ENCODE measurements around the gene DYNC1I2. TPM values are rescaled to one million over a fixed set of nuclear protein-coding genes. Genes with fewer than 3 reads are reported as not detected.

Gene DYNC1I2
- polyA plus RNA-seq, 1 of the 3 experiments (the other 2 are of a cell fraction) = 99.7 TPM

DNA sequence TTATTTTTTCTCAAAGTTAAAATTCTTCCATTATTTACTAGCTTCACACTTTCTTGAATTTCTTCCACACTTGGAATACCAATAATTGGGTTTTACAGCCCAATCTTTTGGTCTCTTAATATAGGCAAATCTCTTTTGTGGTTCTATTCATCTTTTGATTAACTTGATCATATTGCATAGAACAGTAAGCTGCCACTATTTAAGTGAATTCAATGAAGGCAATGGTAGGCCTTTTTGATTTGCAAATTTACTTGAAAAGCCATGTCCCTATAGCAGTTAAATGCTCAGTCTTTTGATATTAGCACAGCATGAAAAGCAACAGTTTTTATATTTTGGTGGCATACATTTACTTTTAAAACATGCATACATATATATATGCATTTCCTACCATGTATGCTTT, 20.2 kb upstream of the DYNC1I2 start:
- Histone ChIP-seq H3K4me1 (ENCODE audit: control insufficient read depth in 1 of 2, insufficient read depth in 2 of 2, low read depth in 1 of 2, low read length in 1 of 2) (no peaks in the 10 kb centered on the region; a peak in 1 of 4 replicates), H3F3A (replicated peaks; ENCODE audit: insufficient read depth) (peaks cover 7% of the 10 kb centered on the region), H3K4me2 (no peak overlapping the region), H3K36me3 (replicated peaks in 1 of 2; ENCODE audit: control insufficient read depth in 1 of 2, insufficient read depth in 2 of 2, low read length in 1 of 2) (no peaks in the 10 kb centered on the region), H3K27me3 (ENCODE audit: insufficient read depth) (no peaks in the 10 kb centered on the region; the same call in 1 of the 2 replicates), H3K9me2 (no peaks in the 10 kb centered on the region), H3K79me2 (ENCODE audit: insufficient read depth) (no peaks in the 10 kb centered on the region), H2AFZ (ENCODE audit: low read depth) (no peak overlapping the region), H3K9ac (no peak overlapping the region), H3K4me3 (ENCODE audit: low read depth in 2 of 2, low read length in 1 of 2) (no peak overlapping the region), H3K9me3 (no peaks in the 10 kb centered on the region; the same call in 1 of the 2 replicates), H4K20me1 (ENCODE audit: insufficient read depth) (no peaks in the 10 kb centered on the region), H3K27ac (ENCODE audit: low read depth in 2 of 2, low read length in 1 of 2) (no peak overlapping the region)
- CTCF ChIA-PET = interaction anchor here (1.3 kb wide), 1 partner anchor 8 kb away, joined by 3 read pairs; no protein-coding TSS in a partner anchor
- TF ChIP-seq, protein P1, sequence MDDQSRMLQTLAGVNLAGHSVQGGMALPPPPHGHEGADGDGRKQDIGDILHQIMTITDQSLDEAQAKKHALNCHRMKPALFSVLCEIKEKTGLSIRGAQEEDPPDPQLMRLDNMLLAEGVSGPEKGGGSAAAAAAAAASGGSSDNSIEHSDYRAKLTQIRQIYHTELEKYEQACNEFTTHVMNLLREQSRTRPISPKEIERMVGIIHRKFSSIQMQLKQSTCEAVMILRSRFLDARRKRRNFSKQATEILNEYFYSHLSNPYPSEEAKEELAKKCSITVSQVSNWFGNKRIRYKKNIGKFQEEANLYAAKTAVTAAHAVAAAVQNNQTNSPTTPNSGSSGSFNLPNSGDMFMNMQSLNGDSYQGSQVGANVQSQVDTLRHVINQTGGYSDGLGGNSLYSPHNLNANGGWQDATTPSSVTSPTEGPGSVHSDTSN (IDR thresholded peaks at IDR 0.05) = no peak
- TF ChIP-seq, protein P2, sequence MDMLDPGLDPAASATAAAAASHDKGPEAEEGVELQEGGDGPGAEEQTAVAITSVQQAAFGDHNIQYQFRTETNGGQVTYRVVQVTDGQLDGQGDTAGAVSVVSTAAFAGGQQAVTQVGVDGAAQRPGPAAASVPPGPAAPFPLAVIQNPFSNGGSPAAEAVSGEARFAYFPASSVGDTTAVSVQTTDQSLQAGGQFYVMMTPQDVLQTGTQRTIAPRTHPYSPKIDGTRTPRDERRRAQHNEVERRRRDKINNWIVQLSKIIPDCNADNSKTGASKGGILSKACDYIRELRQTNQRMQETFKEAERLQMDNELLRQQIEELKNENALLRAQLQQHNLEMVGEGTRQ (IDR thresholded peaks at IDR 0.05; ENCODE audit: borderline replicate concordance, low read depth, low read length) = no peak
- TF ChIP-seq EZH2phosphoT487 (IDR thresholded peaks at IDR 0.05; ENCODE audit: borderline replicate concordance, low read depth) = no peak
- no peak for DNase-seq
- POLR2A ChIA-PET = no interaction called here

DNA sequence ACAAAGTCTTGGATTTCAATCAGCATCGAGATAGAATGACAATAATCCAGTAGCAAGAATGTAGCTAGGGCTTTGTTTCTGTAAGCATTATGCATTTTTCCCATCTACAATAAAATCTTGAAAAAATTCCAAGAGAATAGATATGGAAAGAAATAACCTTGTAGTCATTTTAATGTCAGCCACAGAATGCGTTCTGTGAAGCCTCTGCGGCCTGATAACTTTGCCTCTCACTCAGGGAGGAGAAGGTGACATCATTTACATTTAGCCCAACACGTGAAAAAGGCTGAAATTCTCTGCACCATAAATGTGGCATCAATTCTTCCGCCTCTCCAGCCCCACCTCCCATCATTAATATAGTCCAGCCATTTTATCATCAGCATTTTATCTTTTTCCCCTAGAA, 19.1 kb upstream of the DYNC1I2 start:
- no peak for DNase-seq
- no peaks in the 10 kb centered on the region; a peak in 1 of 4 replicates for H3K4me1 ChIP-seq (ENCODE audit: control insufficient read depth in 1 of 2, insufficient read depth in 2 of 2, low read depth in 1 of 2, low read length in 1 of 2)
- H3K27ac ChIP-seq (ENCODE audit: low read depth in 2 of 2, low read length in 1 of 2) = no peak overlapping the region
- H3K79me2 ChIP-seq (ENCODE audit: insufficient read depth) = no peaks in the 10 kb centered on the region
- H3K9ac ChIP-seq = no peak overlapping the region
- no peaks in the 10 kb centered on the region for H3K36me3 ChIP-seq (replicated peaks in 1 of 2; ENCODE audit: control insufficient read depth in 1 of 2, insufficient read depth in 2 of 2, low read length in 1 of 2)
- TF ChIP-seq NRF1 (IDR thresholded peaks at IDR 0.05; ENCODE audit: low read depth, low read length) = no peak
- TF ChIP-seq FOSL2 (IDR thresholded peaks at IDR 0.05; ENCODE audit: borderline replicate concordance, low read depth) = no peak
- TF ChIP-seq TAF1 (IDR thresholded peaks at IDR 0.05; ENCODE audit: borderline replicate concordance, low read depth, low read length) = no peak
- WGBS (ENCODE audit: low lambda C conversion rate) = 79% methylated on average over 5 of the region's 5 CpGs
- ChIA-PET CTCF (interaction anchor here (1.3 kb wide), 1 partner anchor 9 kb away, joined by 3 read pairs; no protein-coding TSS in a partner anchor), POLR2A (no interaction called here)
- no peak overlapping the region for H3K4me3 ChIP-seq (ENCODE audit: low read depth in 2 of 2, low read length in 1 of 2)
- no peak overlapping the region for H2AFZ ChIP-seq (ENCODE audit: low read depth)
- no peak overlapping the region for H3K4me2 ChIP-seq
- H4K20me1 ChIP-seq (ENCODE audit: insufficient read depth) = no peaks in the 10 kb centered on the region
- peaks cover 7% of the 10 kb centered on the region for H3F3A ChIP-seq (replicated peaks; ENCODE audit: insufficient read depth)
- H3K27me3 ChIP-seq (ENCODE audit: insufficient read depth) = no peaks in the 10 kb centered on the region; the same call in 1 of the 2 replicates
- H3K9me3 ChIP-seq = no peaks in the 10 kb centered on the region; the same call in 1 of the 2 replicates
- no peaks in the 10 kb centered on the region for H3K9me2 ChIP-seq

DNA sequence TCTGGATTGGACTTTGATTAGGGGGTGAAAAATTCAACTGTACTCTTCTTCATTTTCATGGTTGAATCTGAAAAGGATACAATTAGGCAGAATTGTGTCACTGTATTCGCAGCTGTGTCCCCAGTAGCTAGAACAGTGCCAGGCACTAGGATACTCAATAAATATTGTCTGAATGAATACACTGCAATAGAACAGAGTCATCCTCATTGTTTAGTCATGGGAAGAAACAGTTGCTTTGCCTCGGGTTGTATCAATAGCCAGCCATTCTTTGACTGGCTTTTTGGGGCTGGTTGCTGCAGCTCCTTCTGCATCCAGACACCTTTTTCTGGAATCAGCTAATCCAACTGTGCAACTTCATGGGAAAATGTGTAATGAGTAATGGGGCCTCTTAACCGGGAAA, 18.1 kb upstream of the DYNC1I2 start:
- DNase-seq = no peak
- no peaks in the 10 kb centered on the region for H3K27me3 ChIP-seq (ENCODE audit: insufficient read depth)
- no peak overlapping the region for H2AFZ ChIP-seq (ENCODE audit: low read depth)
- no peaks in the 10 kb centered on the region for H3K79me2 ChIP-seq (ENCODE audit: insufficient read depth)
- H4K20me1 ChIP-seq (ENCODE audit: insufficient read depth) = no peaks in the 10 kb centered on the region
- no peaks in the 10 kb centered on the region for H3K36me3 ChIP-seq (replicated peaks in 1 of 2; ENCODE audit: control insufficient read depth in 1 of 2, insufficient read depth in 2 of 2, low read length in 1 of 2)
- H3K4me3 ChIP-seq (ENCODE audit: low read depth in 2 of 2, low read length in 1 of 2) = no peak overlapping the region
- no peaks in the 10 kb centered on the region; a peak in 1 of 4 replicates for H3K4me1 ChIP-seq (ENCODE audit: control insufficient read depth in 1 of 2, insufficient read depth in 2 of 2, low read depth in 1 of 2, low read length in 1 of 2)
- no peak overlapping the region for H3K27ac ChIP-seq (ENCODE audit: low read depth in 2 of 2, low read length in 1 of 2)
- WGBS (ENCODE audit: low lambda C conversion rate) = 59% methylated on average over 3 of the region's 3 CpGs
- ChIA-PET POLR2A (no interaction called here), CTCF (interaction anchor here (1.2 kb wide), 1 partner anchor 37 kb away, joined by 3 read pairs; no protein-coding TSS in a partner anchor)
- H3K9me3 ChIP-seq = no peaks in the 10 kb centered on the region; the same call in 1 of the 2 replicates
- no peak overlapping the region for H3K9ac ChIP-seq
- H3K4me2 ChIP-seq = no peak overlapping the region
- H3F3A ChIP-seq (replicated peaks; ENCODE audit: insufficient read depth) = peaks cover 7% of the 10 kb centered on the region
- H3K9me2 ChIP-seq = no peaks in the 10 kb centered on the region
- TF ChIP-seq FOSL2 (IDR thresholded peaks at IDR 0.05; ENCODE audit: borderline replicate concordance, low read depth) (no peak), SMC3 (IDR thresholded peaks at IDR 0.05; ENCODE audit: low read depth, low read length) (no peak), MEF2A (IDR thresholded peaks at IDR 0.05; ENCODE audit: borderline replicate concordance, low read depth) (no peak), SIN3A (IDR thresholded peaks at IDR 0.05; ENCODE audit: borderline replicate concordance, low read depth, low read length) (no peak), RFX5 (IDR thresholded peaks at IDR 0.05; ENCODE audit: low read length) (no peak), NFIC (IDR thresholded peaks at IDR 0.05; ENCODE audit: borderline replicate concordance) (no peak), MXI1 (IDR thresholded peaks at IDR 0.05; ENCODE audit: low read depth, low read length) (no peak), CHD2 (IDR thresholded peaks at IDR 0.05; ENCODE audit: low read length, partially characterized antibody) (no peak), FOXJ3 (CRISPR knock-in tag; IDR thresholded peaks at IDR 0.05) (no peak), EZH2phosphoT487 (IDR thresholded peaks at IDR 0.05; ENCODE audit: borderline replicate concordance, low read depth) (no peak), ELF1 (IDR thresholded peaks at IDR 0.05) (no peak), JUND (IDR thresholded peaks at IDR 0.05) (no peak), TCF12 (IDR thresholded peaks at IDR 0.05) (no peak)
- TF ChIP-seq, protein P3, sequence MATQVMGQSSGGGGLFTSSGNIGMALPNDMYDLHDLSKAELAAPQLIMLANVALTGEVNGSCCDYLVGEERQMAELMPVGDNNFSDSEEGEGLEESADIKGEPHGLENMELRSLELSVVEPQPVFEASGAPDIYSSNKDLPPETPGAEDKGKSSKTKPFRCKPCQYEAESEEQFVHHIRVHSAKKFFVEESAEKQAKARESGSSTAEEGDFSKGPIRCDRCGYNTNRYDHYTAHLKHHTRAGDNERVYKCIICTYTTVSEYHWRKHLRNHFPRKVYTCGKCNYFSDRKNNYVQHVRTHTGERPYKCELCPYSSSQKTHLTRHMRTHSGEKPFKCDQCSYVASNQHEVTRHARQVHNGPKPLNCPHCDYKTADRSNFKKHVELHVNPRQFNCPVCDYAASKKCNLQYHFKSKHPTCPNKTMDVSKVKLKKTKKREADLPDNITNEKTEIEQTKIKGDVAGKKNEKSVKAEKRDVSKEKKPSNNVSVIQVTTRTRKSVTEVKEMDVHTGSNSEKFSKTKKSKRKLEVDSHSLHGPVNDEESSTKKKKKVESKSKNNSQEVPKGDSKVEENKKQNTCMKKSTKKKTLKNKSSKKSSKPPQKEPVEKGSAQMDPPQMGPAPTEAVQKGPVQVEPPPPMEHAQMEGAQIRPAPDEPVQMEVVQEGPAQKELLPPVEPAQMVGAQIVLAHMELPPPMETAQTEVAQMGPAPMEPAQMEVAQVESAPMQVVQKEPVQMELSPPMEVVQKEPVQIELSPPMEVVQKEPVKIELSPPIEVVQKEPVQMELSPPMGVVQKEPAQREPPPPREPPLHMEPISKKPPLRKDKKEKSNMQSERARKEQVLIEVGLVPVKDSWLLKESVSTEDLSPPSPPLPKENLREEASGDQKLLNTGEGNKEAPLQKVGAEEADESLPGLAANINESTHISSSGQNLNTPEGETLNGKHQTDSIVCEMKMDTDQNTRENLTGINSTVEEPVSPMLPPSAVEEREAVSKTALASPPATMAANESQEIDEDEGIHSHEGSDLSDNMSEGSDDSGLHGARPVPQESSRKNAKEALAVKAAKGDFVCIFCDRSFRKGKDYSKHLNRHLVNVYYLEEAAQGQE (IDR thresholded peaks at IDR 0.05; ENCODE audit: low read depth, low read length) = no peak

Measured in SK-N-SH (cell line).